Smooth muscle cell (in vitro differentiated cells): ENCODE data around the gene GDAP2. TPM values are rescaled to one million over a fixed set of nuclear protein-coding genes. Genes with fewer than 3 reads are reported as not detected.

Experiments used
- DNase-seq: peaks from one replicate; lab custom pipeline; 2025; ENCODE audit not compliant: unreplicated experiment; lab: John Stamatoyannopoulos, UW
- H2AFZ ChIP-seq: fragments of 200-600 bp; sonication (generic); 2 replicates; pipeline ENCODE4 v1.6.0; 2016; ENCODE audit warnings: antibody characterized with exemption, low read depth, mild to moderate bottlenecking
- H3F3A ChIP-seq: fragments of 200-600 bp; sonication (generic); 2 replicates; pipeline ENCODE4 v1.6.0; 2017; ENCODE audit warnings: antibody characterized with exemption, low read depth
- H3K27ac ChIP-seq: fragments of 200-600 bp; sonication (generic); 2 replicates; pipeline ENCODE4 v1.5.1; 2016; ENCODE audit warnings: low read depth, mild to moderate bottlenecking
- H3K27me3 ChIP-seq: fragments of 200-600 bp; sonication (generic); 2 replicates; pipeline ENCODE4 v1.6.1; 2016; ENCODE audit warnings: low read depth, mild to moderate bottlenecking
- H3K36me3 ChIP-seq: fragments of 200-600 bp; sonication (generic); 2 replicates; pipeline ENCODE4 v1.5.1; 2016; ENCODE audit warnings: low read depth
- H3K4me1 ChIP-seq: fragments of 200-600 bp; sonication (generic); 2 replicates; pipeline ENCODE4 v1.5.1; 2016; ENCODE audit warnings: low read depth
- H3K4me2 ChIP-seq: fragments of 200-600 bp; sonication (generic); 2 replicates; pipeline ENCODE4 v1.6.0; 2016; ENCODE audit warnings: mild to moderate bottlenecking
- H3K4me3 ChIP-seq: fragments of 200-600 bp; sonication (generic); 2 replicates; pipeline ENCODE4 v1.5.1; 2016; ENCODE audit warnings: mild to moderate bottlenecking
- H3K79me2 ChIP-seq: fragments of 200-600 bp; sonication (generic); 2 replicates; pipeline ENCODE4 v1.6.0; 2016; ENCODE audit warnings: low read depth, mild to moderate bottlenecking
- H3K9ac ChIP-seq: fragments of 200-600 bp; sonication (generic); 2 replicates; pipeline ENCODE4 v1.6.0; 2016; ENCODE audit warnings: low read depth
- H3K9me3 ChIP-seq: fragments of 200-600 bp; sonication (generic); replicated peaks from 2 replicates; pipeline ENCODE4 v1.5.1; 2016; ENCODE audit warnings: low read depth
- H4K20me1 ChIP-seq: fragments of 200-600 bp; sonication (generic); 2 replicates; pipeline ENCODE4 v1.6.0; 2016; ENCODE audit warnings: low read depth
- WGBS: methylation state at CpG from one replicate; pipeline ENCODE4 v1.1.7; 2016; ENCODE audit warnings: low lambda C conversion rate; 5-methylcytosine and 5-hydroxymethylcytosine counted together
- polyA plus RNA-seq: library from polyadenylated mRNA; unstranded; fragments of >200 nt; fragmentation: Nextera tagmentation; extraction: Ambion mirVana; gene quantifications from 2 replicates; pipeline ENCODE4 v1.2.1, GENCODE V29; 2016
- total RNA-seq: library from RNA; depleted of rRNA; stranded (reverse); fragments of >200 nt; gene quantifications from 2 replicates; pipeline ENCODE4 v1.2.3, GENCODE V29; 2014
- TF ChIP-seq, protein P1 (sequence below): fragments of 200-600 bp; sonication (generic); IDR thresholded peaks from 2 replicates; pipeline ENCODE4 v1.5.1; 2017; ENCODE audit warnings: borderline replicate concordance, mild to moderate bottlenecking, antibody characterized with exemption; ENCODE audit not compliant: insufficient read depth, poor library complexity, severe bottlenecking

The GDAP2 gene
- total and polyA plus RNA-seq, 2 experiments from 2014 or later: 10.5 to 30.1 TPM

DNA sequence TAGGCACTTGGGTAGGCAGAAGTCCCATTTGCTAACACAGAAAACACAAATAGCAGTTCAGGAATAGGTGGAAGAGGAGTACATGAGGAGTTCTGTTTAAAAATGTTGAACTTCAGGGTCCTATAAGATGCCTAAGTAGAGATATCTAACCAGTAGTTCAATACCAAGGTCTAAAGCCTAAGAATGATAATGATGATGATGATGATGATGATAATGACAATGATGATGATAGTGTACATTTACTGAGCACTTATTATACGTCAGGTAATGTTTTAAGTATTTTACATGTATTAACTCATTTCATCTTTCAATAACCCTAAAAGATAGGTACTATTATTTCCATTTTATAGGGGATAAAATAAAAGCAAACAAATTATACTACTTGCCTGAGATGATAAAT lies 50.1 kb downstream of the GDAP2 start:
- Histone ChIP-seq H3K27me3 (no peaks in the 10 kb centered on the region), H3K27ac (no peak overlapping the region), H4K20me1 (no peaks in the 10 kb centered on the region), H2AFZ (no peak overlapping the region), H3K9ac (no peak overlapping the region), H3K4me1 (no peaks in the 10 kb centered on the region), H3F3A (no peaks in the 10 kb centered on the region), H3K36me3 (peaks cover 35% of the 10 kb centered on the region), H3K9me3 (no peaks in the 10 kb centered on the region), H3K79me2 (no peaks in the 10 kb centered on the region), H3K4me3 (no peak overlapping the region), H3K4me2 (no peak overlapping the region)
- TF ChIP-seq, protein P1, sequence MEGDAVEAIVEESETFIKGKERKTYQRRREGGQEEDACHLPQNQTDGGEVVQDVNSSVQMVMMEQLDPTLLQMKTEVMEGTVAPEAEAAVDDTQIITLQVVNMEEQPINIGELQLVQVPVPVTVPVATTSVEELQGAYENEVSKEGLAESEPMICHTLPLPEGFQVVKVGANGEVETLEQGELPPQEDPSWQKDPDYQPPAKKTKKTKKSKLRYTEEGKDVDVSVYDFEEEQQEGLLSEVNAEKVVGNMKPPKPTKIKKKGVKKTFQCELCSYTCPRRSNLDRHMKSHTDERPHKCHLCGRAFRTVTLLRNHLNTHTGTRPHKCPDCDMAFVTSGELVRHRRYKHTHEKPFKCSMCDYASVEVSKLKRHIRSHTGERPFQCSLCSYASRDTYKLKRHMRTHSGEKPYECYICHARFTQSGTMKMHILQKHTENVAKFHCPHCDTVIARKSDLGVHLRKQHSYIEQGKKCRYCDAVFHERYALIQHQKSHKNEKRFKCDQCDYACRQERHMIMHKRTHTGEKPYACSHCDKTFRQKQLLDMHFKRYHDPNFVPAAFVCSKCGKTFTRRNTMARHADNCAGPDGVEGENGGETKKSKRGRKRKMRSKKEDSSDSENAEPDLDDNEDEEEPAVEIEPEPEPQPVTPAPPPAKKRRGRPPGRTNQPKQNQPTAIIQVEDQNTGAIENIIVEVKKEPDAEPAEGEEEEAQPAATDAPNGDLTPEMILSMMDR: no peak
- DNase-seq: no peak
- 98% methylated on average over 1 of the region's 1 CpG for WGBS

DNA sequence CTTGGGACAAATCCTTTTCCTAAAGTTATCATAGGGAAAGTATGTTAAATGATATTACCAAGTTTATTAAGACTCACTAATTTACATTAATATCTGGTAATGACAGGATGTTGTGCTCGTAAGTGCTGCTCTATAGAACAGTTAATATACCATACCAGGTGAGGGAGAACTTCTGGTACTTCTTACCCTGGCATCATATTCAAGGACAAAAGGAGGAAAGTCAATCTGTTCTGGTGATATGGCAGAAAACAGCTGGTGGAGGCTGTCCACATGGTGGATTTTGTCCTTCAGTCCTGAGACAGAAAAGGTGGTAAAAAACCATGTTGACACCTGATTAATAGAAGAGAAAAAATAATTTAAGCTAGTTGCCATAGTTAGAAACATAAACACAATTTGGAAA lies 51.6 kb downstream of the GDAP2 start:
- Histone ChIP-seq H3F3A (no peaks in the 10 kb centered on the region), H3K4me1 (no peaks in the 10 kb centered on the region), H3K9ac (no peak overlapping the region), H3K79me2 (no peaks in the 10 kb centered on the region), H2AFZ (no peak overlapping the region), H3K27ac (no peak overlapping the region), H3K27me3 (no peaks in the 10 kb centered on the region), H4K20me1 (no peaks in the 10 kb centered on the region), H3K9me3 (no peaks in the 10 kb centered on the region), H3K4me2 (no peak overlapping the region), H3K4me3 (no peak overlapping the region), H3K36me3 (peaks cover 33% of the 10 kb centered on the region)
- WGBS: 94% methylated on average over 1 of the region's 1 CpG
- no peak for DNase-seq
- TF ChIP-seq, protein P1: no peak

DNA sequence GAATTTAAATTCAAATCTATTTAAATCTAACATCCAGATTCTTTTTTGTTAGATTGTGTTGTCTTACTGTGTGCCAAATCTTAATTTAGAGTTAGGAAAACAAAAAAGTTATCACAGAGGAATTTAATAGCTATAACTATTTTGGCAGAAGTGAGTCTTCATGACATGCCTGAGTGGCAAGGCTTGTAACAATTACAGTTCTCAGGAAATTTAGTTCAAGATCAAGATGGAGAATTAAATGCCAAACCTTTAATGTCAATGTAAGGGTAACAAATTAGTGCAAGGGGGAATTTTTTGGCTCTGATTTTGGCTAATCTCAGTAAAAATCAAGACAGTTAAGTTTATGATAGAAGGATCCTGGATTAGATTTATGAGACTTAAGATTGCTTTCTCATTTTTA lies 58.4 kb downstream of the GDAP2 start:
- no peaks in the 10 kb centered on the region for H3K27me3 ChIP-seq
- H3K79me2 ChIP-seq: no peaks in the 10 kb centered on the region
- H3F3A ChIP-seq: no peaks in the 10 kb centered on the region
- TF ChIP-seq, protein P1: no peak
- H4K20me1 ChIP-seq: no peaks in the 10 kb centered on the region
- no peak overlapping the region for H3K4me2 ChIP-seq
- no peak for DNase-seq
- no peak overlapping the region for H3K4me3 ChIP-seq
- H3K9ac ChIP-seq: no peak overlapping the region
- no peak overlapping the region for H3K27ac ChIP-seq
- no peaks in the 10 kb centered on the region for H3K4me1 ChIP-seq
- peaks cover 23% of the 10 kb centered on the region for H3K36me3 ChIP-seq
- H3K9me3 ChIP-seq: no peaks in the 10 kb centered on the region
- no peak overlapping the region for H2AFZ ChIP-seq

- no peak for DNase-seq
- H4K20me1 ChIP-seq: no peaks in the 10 kb centered on the region
- no peaks in the 10 kb centered on the region for H3K27me3 ChIP-seq
- H3K27ac ChIP-seq: no peak overlapping the region
- peaks cover 7% of the 10 kb centered on the region for H3K36me3 ChIP-seq
- no peaks in the 10 kb centered on the region for H3K4me1 ChIP-seq
- no peaks in the 10 kb centered on the region for H3F3A ChIP-seq
- WGBS: 97% methylated on average over 2 of the region's 2 CpGs
- no peak overlapping the region for H3K4me3 ChIP-seq
- H2AFZ ChIP-seq: no peak overlapping the region
- no peaks in the 10 kb centered on the region for H3K9me3 ChIP-seq
- H3K4me2 ChIP-seq: no peak overlapping the region
- TF ChIP-seq, protein P1: no peak
- H3K9ac ChIP-seq: no peak overlapping the region
- H3K79me2 ChIP-seq: no peaks in the 10 kb centered on the region
Observed at GRCh38 chr1:117861694-117862093, 67.7 kb downstream of the GDAP2 start.
